K562 (cell line): ENCODE data around the gene SFXN2. TPM values are rescaled to one million over a fixed set of nuclear protein-coding genes. Genes with fewer than 3 reads are reported as not detected.

Experiments used
- SMARCE1 ChIP-seq: fragments of 450-650 bp; IDR thresholded peaks from 2 replicates; pipeline ENCODE4 v1.7.1; 2016; ENCODE audit warnings: mild to moderate bottlenecking
- polyA plus RNA-seq, 8 experiments: library from polyadenylated mRNA; depleted of rRNA in 4 of 8; stranded (reverse) in 5 of 8; unstranded in 3 of 8; fragments of >200 nt; fragmentation: Nextera tagmentation in 2 of 8; fragmentation: Illumina TruSeq in 1 of 8; extraction: Ambion mirVana in 2 of 8; extraction: Trizol in 1 of 8; gene quantifications; 2 replicates each; pipeline versions ENCODE4 v1.2.1 to v1.2.3, GENCODE V29; 2011 to 2014; ENCODE audit warnings: inconsistent platforms in 1 of 8, missing spikeins in 1 of 8
- total RNA-seq, 7 experiments: library from RNA; depleted of rRNA in 6 of 7; stranded (reverse); fragments of >200 nt in 6 of 7; fragmentation: Illumina TruSeq in 2 of 7; extraction: Trizol in 2 of 7; gene quantifications; 2 replicates each; pipeline versions ENCODE4 v1.2.1 to v1.2.3, GENCODE V29; 2011 to 2021; ENCODE audit warnings: low replicate concordance in 1 of 7
- TF ChIP-seq, protein P1 (sequence below), 2 experiments: fragments of 450-650 bp in 1 of 2; sonication (generic) in 1 of 2; formaldehyde crosslinking in 1 of 2; IDR thresholded peaks; 2 replicates each; pipeline versions ENCODE4 v1.7.1 to v1.9.0; 2016 to 2022; ENCODE audit warnings: inconsistent platforms in 1 of 2, mild to moderate bottlenecking in 1 of 2, missing genetic modification reagents in 1 of 2
- TF ChIP-seq, protein P2 (sequence below): fragments of 450-650 bp; IDR thresholded peaks from 2 replicates; pipeline ENCODE4 v1.7.0; 2016; ENCODE audit warnings: borderline replicate concordance

Gene SFXN2
- total and polyA plus RNA-seq, 9 of the 15 experiments (the other 6 are each of a cell fraction or from before 2014, with no cell fraction given), result 7.3 to 23.8 (median 15.7) TPM

DNA sequence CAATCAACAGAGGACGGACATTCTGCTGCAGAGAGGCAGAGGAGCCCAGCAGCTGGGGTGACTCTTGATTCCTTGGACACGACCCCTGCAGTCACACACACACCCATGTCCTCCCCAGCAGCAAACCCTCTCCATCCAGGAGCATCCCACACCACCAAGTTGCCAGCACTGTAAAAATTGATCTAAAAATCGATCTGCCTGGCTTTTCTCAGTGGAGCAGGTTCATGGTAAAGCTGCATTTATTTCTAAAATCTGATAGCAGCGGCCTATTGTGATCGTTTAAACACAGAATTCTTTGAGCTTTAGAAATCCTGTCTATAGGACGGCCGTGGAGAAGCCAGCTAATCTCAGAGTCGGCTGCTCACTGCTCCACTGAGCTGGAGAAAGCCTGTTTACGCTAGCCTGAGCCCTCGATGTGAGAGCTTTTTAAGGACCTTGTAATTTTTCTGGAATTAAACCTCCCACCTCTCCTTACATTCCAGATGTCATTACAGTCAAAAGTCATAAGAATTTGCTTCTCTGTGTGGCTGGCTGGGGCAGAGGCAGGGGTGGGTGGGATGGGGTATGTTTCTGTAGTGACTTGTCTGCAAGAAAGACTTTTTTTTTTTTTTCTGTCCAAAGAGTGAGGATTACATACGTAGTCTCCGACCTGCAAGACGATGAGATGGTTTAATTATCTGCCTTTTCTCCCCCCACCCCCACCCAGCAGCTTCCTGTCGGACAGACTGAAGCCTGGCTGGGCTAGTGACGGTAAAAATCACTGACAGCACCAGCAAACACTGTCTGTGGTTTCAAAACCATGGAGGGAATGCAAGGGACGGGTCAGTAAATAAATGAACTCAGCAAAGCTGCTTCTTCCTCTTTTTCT is 38.5 kb upstream of the SFXN2 start (continued):
- TF ChIP-seq, protein P1, sequence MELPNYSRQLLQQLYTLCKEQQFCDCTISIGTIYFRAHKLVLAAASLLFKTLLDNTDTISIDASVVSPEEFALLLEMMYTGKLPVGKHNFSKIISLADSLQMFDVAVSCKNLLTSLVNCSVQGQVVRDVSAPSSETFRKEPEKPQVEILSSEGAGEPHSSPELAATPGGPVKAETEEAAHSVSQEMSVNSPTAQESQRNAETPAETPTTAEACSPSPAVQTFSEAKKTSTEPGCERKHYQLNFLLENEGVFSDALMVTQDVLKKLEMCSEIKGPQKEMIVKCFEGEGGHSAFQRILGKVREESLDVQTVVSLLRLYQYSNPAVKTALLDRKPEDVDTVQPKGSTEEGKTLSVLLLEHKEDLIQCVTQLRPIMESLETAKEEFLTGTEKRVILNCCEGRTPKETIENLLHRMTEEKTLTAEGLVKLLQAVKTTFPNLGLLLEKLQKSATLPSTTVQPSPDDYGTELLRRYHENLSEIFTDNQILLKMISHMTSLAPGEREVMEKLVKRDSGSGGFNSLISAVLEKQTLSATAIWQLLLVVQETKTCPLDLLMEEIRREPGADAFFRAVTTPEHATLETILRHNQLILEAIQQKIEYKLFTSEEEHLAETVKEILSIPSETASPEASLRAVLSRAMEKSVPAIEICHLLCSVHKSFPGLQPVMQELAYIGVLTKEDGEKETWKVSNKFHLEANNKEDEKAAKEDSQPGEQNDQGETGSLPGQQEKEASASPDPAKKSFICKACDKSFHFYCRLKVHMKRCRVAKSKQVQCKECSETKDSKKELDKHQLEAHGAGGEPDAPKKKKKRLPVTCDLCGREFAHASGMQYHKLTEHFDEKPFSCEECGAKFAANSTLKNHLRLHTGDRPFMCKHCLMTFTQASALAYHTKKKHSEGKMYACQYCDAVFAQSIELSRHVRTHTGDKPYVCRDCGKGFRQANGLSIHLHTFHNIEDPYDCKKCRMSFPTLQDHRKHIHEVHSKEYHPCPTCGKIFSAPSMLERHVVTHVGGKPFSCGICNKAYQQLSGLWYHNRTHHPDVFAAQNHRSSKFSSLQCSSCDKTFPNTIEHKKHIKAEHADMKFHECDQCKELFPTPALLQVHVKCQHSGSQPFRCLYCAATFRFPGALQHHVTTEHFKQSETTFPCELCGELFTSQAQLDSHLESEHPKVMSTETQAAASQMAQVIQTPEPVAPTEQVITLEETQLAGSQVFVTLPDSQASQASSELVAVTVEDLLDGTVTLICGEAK (IDR thresholded peaks at IDR 0.05), result no peak
- TF ChIP-seq, protein P1 (CRISPR knock-in tag; IDR thresholded peaks at IDR 0.05), result no peak
- TF ChIP-seq, protein P2, sequence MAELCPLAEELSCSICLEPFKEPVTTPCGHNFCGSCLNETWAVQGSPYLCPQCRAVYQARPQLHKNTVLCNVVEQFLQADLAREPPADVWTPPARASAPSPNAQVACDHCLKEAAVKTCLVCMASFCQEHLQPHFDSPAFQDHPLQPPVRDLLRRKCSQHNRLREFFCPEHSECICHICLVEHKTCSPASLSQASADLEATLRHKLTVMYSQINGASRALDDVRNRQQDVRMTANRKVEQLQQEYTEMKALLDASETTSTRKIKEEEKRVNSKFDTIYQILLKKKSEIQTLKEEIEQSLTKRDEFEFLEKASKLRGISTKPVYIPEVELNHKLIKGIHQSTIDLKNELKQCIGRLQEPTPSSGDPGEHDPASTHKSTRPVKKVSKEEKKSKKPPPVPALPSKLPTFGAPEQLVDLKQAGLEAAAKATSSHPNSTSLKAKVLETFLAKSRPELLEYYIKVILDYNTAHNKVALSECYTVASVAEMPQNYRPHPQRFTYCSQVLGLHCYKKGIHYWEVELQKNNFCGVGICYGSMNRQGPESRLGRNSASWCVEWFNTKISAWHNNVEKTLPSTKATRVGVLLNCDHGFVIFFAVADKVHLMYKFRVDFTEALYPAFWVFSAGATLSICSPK, result no peak
- TF ChIP-seq SMARCE1, result peak; percentile 41; the same call in 1 of the 2 replicates
